GM19452 (cell line): Measurements from ENCODE around the gene MYOF.
"Not testable (repeated sequence)": the region's sequence is repeated elsewhere in the genome, so short reads cannot be mapped to it uniquely, and the experiment has no call there.

Experiments
- ATAC-seq: cut with Tn5 transposase; IDR thresholded peaks from one replicate; pipeline ENCODE4 v1.9.1; 2021; ENCODE audit not compliant: unreplicated experiment

MYOF gene

DNA sequence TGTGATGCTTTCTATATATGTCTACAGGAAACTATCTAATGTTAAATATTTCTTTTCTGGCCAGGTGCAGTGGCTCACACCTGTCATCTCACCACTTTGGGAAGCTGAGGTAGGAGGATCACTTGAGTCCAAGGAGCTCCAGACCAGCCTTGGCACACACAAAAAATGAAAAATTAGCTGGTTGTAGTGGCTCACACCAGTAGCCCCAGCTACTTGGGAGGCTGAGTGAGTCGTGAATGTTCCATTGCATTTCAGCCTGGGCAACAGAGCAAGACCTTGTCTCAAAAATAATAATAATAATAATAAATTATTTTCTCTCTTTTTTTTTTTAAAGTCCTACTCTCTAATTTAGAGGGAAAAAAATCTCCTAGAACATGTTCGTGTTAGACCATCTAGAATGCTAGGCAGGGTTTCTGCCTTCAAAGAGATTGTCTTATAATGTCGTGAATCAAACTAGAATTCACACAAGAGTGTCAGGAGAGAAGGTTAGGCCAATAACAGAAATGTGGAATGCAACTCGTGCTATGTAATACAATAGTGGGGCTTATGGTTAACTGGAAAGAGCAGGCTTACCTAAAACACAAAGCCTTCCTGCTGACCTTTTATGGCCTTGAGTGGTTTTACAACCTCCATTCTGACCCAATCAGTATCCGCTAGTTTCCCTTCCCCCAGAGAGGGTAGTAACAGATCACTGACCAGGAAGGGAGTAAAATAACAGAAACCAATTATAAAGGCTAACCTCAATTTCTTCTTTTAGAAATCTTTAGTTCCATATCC, 46.3 kb downstream of the MYOF start:
- ATAC-seq: no peak

GRCh38 chr10:93434991-93435491, 47.1 kb downstream of the MYOF start:
- no peak for ATAC-seq

DNA sequence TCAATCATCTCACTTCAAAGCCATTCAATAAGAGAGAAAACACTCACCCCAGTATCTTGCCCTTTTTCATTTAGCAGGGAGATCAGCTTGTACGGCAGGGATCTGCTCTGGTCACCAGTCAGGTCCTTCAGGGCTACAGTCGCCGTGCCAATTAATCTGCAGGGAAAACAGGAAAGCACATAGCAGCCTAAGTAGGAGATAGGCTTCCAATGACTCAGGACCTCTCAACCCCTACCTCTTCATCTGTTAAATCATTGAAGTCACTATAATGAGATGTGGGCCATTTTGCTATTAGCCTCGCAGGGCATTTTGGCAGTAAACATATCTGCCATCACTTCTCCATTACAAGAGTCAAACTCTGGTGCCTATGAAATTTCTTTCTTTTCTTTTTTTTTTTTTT, 50.8 kb downstream of the MYOF start:
- ATAC-seq: no peak

DNA sequence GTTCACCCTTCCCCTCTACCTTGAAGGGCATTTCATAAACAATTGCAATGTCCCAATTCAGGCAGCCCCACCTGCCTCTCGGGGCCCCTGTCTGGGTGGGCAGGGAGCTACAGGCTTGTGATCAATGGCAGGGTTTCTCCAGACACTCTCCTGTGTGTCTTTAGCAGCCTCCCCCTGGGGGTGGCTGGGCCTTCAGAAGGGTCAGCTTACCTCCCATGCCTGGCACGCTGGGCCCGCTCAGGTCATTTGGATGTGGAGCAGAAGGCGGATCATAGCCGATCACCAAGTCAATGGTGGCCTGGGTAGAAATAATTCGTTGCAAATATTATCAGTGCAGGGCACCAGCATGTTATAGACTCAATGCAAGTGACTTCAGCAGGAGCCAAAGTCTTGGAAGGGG, 56.3 kb downstream of the MYOF start:
- no peak for ATAC-seq

GRCh38 chr10:93422118-93422517, 60.0 kb downstream of the MYOF start:
- ATAC-seq: no peak

GRCh38 chr10:93420944-93421825, 60.9 kb downstream of the MYOF start:
- no peak for ATAC-seq

- no peak for ATAC-seq
Measured at GRCh38 chr10:93420091-93420490, 62.0 kb downstream of the MYOF start.

DNA sequence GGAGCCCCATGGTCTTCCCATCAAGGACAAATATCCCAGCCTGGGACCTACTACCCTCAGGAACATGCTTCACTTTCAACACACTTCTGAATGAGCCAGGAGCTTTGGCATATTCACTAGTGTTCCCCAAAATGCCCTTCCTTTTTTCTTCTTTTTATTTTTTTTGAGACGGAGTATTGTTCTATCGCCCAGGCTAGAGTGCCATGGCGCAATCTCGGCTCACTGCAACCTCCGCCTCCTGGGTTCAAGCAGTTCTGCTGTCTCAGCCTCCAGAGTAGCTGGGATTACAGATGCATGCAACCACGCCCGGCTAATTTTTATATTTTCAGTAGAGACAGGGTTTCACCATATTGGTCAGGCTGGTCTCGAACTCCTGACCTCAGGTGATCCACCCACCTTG, 63.1 kb downstream of the MYOF start:
- ATAC-seq: not testable (repeated sequence)

GRCh38 chr10:93417921-93418320, 64.2 kb downstream of the MYOF start:
- ATAC-seq: no peak

DNA sequence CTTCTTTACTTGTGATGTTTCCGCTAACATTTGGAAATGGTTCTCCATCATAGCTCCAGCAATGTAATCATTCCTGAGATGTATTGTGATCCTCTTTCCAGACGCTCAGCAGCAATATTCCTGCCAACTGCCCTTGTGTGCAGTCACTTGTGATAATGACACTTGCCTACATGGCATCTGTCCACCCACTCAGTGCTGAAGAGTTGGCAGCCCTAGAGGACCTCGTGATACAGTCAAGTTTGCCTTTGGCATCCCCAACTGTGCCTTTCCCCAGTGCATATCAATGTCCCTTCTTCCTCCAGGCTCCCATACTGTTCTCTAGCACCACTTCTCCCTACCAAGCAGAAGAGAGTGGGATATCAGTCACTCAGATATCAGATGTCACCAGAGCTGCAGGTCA, 64.9 kb downstream of the MYOF start:
- no peak for ATAC-seq

- no peak for ATAC-seq
Measured at GRCh38 chr10:93416824-93417223, 65.3 kb downstream of the MYOF start.

GRCh38 chr10:93415693-93416092, 66.4 kb downstream of the MYOF start:
- ATAC-seq: no peak

DNA sequence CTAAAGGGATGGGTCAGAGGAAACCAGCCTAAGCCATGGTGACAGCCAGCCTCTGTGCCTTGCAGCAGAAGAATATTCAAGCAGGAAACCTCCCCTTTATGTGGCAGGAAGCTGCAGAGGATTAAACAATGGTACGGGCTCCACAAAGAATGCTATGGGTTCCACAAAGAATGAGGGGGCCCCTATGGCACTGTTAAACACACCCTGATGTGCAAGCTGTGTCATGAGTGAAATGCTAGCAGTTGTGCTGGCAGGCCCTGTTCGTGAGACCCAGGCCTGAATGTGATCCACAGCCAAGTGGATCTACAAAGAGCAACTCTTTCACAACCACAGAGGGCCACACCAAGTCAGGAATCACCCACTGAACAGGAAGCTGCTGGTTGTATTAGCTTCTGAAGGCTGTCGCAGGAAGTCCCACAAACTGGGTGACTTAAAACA, 68.9 kb downstream of the MYOF start:
- no peak for ATAC-seq

DNA sequence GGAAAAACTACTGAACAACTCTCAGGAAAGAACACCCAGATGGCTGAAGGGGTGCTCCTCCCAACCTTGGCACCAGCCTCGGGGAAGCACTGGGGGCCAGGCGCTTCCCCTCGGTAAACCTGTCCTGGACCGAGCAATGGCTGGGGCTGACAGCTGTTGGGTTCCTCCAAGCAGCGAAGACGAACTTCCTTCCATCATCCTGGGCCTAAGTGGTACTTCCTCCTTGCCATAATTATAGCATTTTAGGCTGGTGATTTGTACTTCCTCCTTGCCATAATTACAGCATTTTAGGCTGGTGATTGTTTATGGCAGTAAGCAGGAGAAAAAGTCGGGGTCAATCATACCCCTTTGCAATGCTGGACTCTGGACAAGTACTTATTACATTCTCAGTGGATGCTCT, 69.3 kb downstream of the MYOF start:
- no peak for ATAC-seq

GRCh38 chr10:93410697-93411348, 71.3 kb downstream of the MYOF start:
- no peak for ATAC-seq

DNA sequence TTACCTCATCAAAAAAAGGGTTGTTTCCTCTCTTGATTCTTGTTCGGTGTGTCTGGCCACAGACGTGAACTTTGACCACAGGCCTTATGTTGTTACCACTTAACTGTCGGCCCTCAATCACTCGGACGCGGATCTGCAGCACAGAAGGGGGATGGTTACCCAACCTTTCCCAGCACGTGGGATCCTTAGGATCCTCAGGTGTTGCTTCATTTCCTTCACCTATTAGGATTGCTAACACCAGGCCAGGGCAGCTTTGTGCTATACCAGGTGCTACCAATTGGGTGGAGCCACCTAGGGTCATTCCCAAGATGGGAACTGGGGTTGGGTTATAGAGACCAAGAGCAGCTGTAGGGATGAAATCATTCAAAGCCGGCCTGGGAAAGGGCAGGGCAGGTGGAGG, 73.4 kb downstream of the MYOF start:
- ATAC-seq: no peak

DNA sequence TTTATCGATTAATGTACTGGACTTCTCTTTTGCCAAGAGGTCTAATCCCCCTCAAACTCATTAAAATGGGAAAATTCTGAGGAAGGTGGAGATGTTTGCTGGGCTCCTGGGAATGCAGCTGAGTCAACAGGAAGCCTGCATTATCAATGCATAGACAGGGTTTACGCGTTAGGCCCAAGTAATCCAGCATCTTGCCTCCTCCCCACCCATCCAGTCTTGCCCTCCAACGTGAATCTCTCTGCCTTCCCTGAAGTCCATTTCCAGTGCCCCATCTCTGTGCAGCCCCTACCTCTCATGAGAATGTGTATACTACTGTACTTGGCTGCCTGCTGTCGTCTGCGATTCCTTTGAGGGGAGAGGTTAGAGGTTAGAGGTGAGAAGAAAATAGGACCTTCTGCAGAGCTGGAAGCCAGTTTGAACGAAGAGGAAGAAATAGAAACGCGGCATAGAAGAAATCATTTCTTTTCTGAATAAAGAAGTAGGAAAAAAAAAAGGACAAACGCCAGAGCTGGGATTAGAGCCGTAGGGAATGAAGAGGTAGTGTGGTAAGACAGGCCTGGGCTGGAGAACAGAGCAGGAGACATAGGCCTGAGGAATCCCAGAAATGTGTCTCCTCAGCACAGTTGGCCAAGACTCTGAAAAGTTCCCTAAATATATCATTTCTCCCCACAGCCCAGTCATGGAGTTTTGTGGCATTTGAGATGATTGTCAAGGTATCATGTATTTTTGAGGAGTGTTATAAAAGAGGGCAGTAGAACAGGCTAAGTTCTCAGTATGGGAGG, 75.6 kb downstream of the MYOF start:
- ATAC-seq: no peak

DNA sequence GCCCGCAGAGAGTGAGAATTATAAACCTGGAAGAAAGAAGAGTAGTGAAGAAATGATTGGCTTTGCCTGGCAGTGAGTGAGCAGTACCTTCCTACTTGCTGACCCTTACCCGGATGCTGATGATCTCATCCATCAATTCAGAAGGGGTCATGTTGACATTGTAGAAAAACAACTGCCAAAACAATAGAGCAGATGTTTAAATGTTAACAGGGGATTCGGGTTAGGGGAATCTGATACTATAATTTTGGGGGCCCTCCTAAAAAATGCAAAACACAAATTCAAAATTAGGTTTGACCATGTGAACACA, 78.1 kb downstream of the MYOF start:
- no peak for ATAC-seq

GRCh38 chr10:93403152-93404047, 78.7 kb downstream of the MYOF start:
- ATAC-seq: no peak

GRCh38 chr10:93402192-93402591, 79.9 kb downstream of the MYOF start:
- no peak for ATAC-seq
